HG02870 (cell line): ENCODE measurements around the gene A2ML1.
"Not testable (repeated sequence)": the region's sequence is repeated elsewhere in the genome, so short reads cannot be mapped to it uniquely, and the experiment has no call there.

Source experiments
- ATAC-seq: cut with Tn5 transposase; IDR thresholded peaks from one replicate; pipeline ENCODE4 v1.9.1; 2021; ENCODE audit warnings: mild to moderate bottlenecking, moderate library complexity; ENCODE audit not compliant: unreplicated experiment

A2ML1 gene

GRCh38 chr12:8822298-8822697 is at the start of gene A2ML1:
TSS of gene A2ML1 (plus strand) at chr12:8822621. CDS start at chr12:8822652, 31 bp downstream.
- ATAC-seq = no peak

- no peak for ATAC-seq
These were observed 49.0 kb upstream of the A2ML1 start for GRCh38 chr12:8773461-8773860.

- ATAC-seq = no peak
These were observed 43.1 kb upstream of the A2ML1 start for GRCh38 chr12:8779281-8779680.

GRCh38 chr12:8779862-8780261 is 42.6 kb upstream of the A2ML1 start:
- ATAC-seq = no peak

- ATAC-seq = no peak
These were observed 42.0 kb upstream of the A2ML1 start for GRCh38 chr12:8780389-8780788.

GRCh38 chr12:8781381-8782127 is 40.9 kb upstream of the A2ML1 start:
- ATAC-seq = no peak

- no peak for ATAC-seq
These were observed 38.0 kb upstream of the A2ML1 start for GRCh38 chr12:8784290-8784888.

GRCh38 chr12:8785499-8785898 is 36.9 kb upstream of the A2ML1 start:
- ATAC-seq = no peak

GRCh38 chr12:8787206-8787605 is 35.2 kb upstream of the A2ML1 start:
- ATAC-seq = not testable (repeated sequence)

- not testable (repeated sequence) for ATAC-seq
These were observed 33.7 kb upstream of the A2ML1 start for GRCh38 chr12:8788706-8789105.

- ATAC-seq = not testable (repeated sequence)
These were observed 32.9 kb upstream of the A2ML1 start for GRCh38 chr12:8789341-8790013.

- not testable (repeated sequence) for ATAC-seq
These were observed 29.2 kb upstream of the A2ML1 start for GRCh38 chr12:8793226-8793625.

GRCh38 chr12:8794611-8795010 is 27.8 kb upstream of the A2ML1 start:
- not testable (repeated sequence) for ATAC-seq

- ATAC-seq = no peak
These were observed 25.4 kb upstream of the A2ML1 start for GRCh38 chr12:8796831-8797626.

- not testable (repeated sequence) for ATAC-seq
These were observed 21.2 kb upstream of the A2ML1 start for GRCh38 chr12:8801213-8801612.

- not testable (repeated sequence) for ATAC-seq
These were observed 17.6 kb upstream of the A2ML1 start for GRCh38 chr12:8804833-8805232.

- ATAC-seq = not testable (repeated sequence)
These were observed 16.9 kb upstream of the A2ML1 start for GRCh38 chr12:8805487-8805886.

- ATAC-seq = not testable (repeated sequence)
These were observed 15.3 kb upstream of the A2ML1 start for GRCh38 chr12:8807084-8807483.

- not testable (repeated sequence) for ATAC-seq
These were observed 12.3 kb upstream of the A2ML1 start for GRCh38 chr12:8810112-8810511.

- no peak for ATAC-seq
These were observed 8.7 kb upstream of the A2ML1 start for GRCh38 chr12:8813572-8814357.
